Measurements from ENCODE around the gene CTNNB1. TPM values are rescaled to one million over a fixed set of nuclear protein-coding genes. Genes with fewer than 3 reads are reported as not detected.

The CTNNB1 gene
- total and polyA plus RNA-seq, 2 of the 4 experiments (the other 2 are of a cell fraction) = 364 to 1,677 TPM

- no peak overlapping the region for H3K56ac ChIP-seq (ENCODE audit: extremely low read depth, insufficient read depth, low read length)
- ATAC-seq (ENCODE audit: low read depth) (no peak), DNase-seq (no peak)
- CTCF ChIA-PET = interaction anchor here (0.7 kb wide), 1 partner anchor 93 kb away, joined by 3 read pairs; no protein-coding TSS in a partner anchor
- no peaks in the 10 kb centered on the region for H3K27me3 ChIP-seq (ENCODE audit: control insufficient read depth, insufficient read depth, low read length)
- H3K18ac ChIP-seq (ENCODE audit: low read depth, low read length) = no peak overlapping the region
- peaks cover 39% of the 10 kb centered on the region for H3K36me3 ChIP-seq (ENCODE audit: control insufficient read depth, insufficient read depth, low read length)
- H2AFZ ChIP-seq (replicated peaks; ENCODE audit: low read length, poor library complexity) = no peak overlapping the region
- WGBS, 2 experiments (ENCODE audit: extremely low coverage in 2 of 2, insufficient read length in 1 of 2) = no CpG with 5 or more reads among the region's 4 CpGs
- no peak overlapping the region for H3K27ac ChIP-seq (ENCODE audit: insufficient read depth, low read length)
- no peaks in the 10 kb centered on the region for H3K9me3 ChIP-seq (ENCODE audit: control insufficient read depth, insufficient read depth, low read length)
- H3K79me1 ChIP-seq (ENCODE audit: low read depth in 1 of 2, low read length in 2 of 2) = peaks cover 4 to 11% of the 10 kb centered on the region in 2 experiments; a peak in 3 of 4 replicates
- no peaks in the 10 kb centered on the region for H3K4me1 ChIP-seq (ENCODE audit: control insufficient read depth, insufficient read depth, low read length)
- no peak overlapping the region for H2BK15ac ChIP-seq (ENCODE audit: low read depth, low read length)
- no peak overlapping the region for H2AK5ac ChIP-seq (ENCODE audit: low read depth, low read length)
- dilution Hi-C loops (cut with HindIII; ENCODE audit: low sequenced_read_pairs, unreplicated experiment) (no loop called here), in situ Hi-C loops (cut with MboI; ENCODE audit: low sequenced_read_pairs) (no loop called here), intact Hi-C loops (cut with micrococcal nuclease) (loop anchor here (2.0 kb wide), 1 partner anchor 14 kb away; no protein-coding TSS in a partner anchor)
- H3K9ac ChIP-seq (ENCODE audit: low read depth, low read length) = no peak overlapping the region
- peaks cover 4% of the 10 kb centered on the region; the same call in 1 of the 2 replicates for H4K20me1 ChIP-seq (ENCODE audit: insufficient read depth, low read length)
- H3K23ac ChIP-seq (ENCODE audit: low read depth, low read length) = no peak overlapping the region
- H3K4me3 ChIP-seq (ENCODE audit: insufficient read depth, low read depth, low read length) = no peak overlapping the region
- H3K9me1 ChIP-seq (ENCODE audit: insufficient read depth, low read length) = peaks cover 17% of the 10 kb centered on the region; the same call in 1 of the 2 replicates
- H3K4me2 ChIP-seq (ENCODE audit: low read depth, low read length) = no peak overlapping the region
- no TSS peak for BruUV-seq (replicated peaks)
- H2AK9ac ChIP-seq (replicated peaks; ENCODE audit: low read depth, low read length, poor library complexity) = no peak overlapping the region
- no peak overlapping the region for H2BK5ac ChIP-seq (ENCODE audit: low read depth, low read length, poor library complexity, severe bottlenecking)
- H3K14ac ChIP-seq (replicated peaks; ENCODE audit: low read depth, low read length) = no peak overlapping the region
- no peak overlapping the region for H2BK20ac ChIP-seq (ENCODE audit: low read depth, low read length)
- H4K91ac ChIP-seq (ENCODE audit: insufficient read depth, low read depth, low read length) = no peak overlapping the region
- no peak overlapping the region for H4K8ac ChIP-seq (ENCODE audit: low read depth in 2 of 2, low read length in 2 of 2)
- H2BK120ac ChIP-seq (ENCODE audit: low read depth, low read length) = no peak overlapping the region
- TF ChIP-seq FOS (IDR thresholded peaks at IDR 0.05; ENCODE audit: low read depth, low read length) (no peak), MAZ (IDR thresholded peaks at IDR 0.05; ENCODE audit: borderline replicate concordance, low read depth, low read length) (no peak), MAFK (IDR thresholded peaks at IDR 0.05; ENCODE audit: low read depth, low read length) (no peak), BHLHE40 (IDR thresholded peaks at IDR 0.05; ENCODE audit: low read depth, low read length) (no peak), CEBPB (IDR thresholded peaks at IDR 0.05; ENCODE audit: low read depth, low read length) (no peak), NFE2L2 (IDR thresholded peaks at IDR 0.05; ENCODE audit: low read depth, low read length) (no peak), RFX5 (IDR thresholded peaks at IDR 0.05; ENCODE audit: low read depth, low read length) (no peak), ELK1 (IDR thresholded peaks at IDR 0.05; ENCODE audit: borderline replicate concordance, low read depth, low read length) (no peak), MXI1 (IDR thresholded peaks at IDR 0.05; ENCODE audit: borderline replicate concordance, low read depth, low read length) (no peak), SMC3 (IDR thresholded peaks at IDR 0.05; ENCODE audit: low read depth, low read length) (no peak), CTCF (conservative IDR thresholded peaks at IDR 0.05; ENCODE audit: low read depth, low read length) (no peak), POLR2A (IDR thresholded peaks at IDR 0.05; ENCODE audit: low read depth, low read length) (no peak), CHD1 (IDR thresholded peaks at IDR 0.05; ENCODE audit: low read depth, low read length) (no peak), RAD21 (IDR thresholded peaks at IDR 0.05; ENCODE audit: low read length) (no peak), USF2 (IDR thresholded peaks at IDR 0.05; ENCODE audit: low read depth, low read length) (no peak), RCOR1 (IDR thresholded peaks at IDR 0.05; ENCODE audit: insufficient replicate concordance, low read length) (no peak)
- no peak overlapping the region for H4K5ac ChIP-seq (ENCODE audit: low read depth, low read length)
- POLR2A ChIA-PET (ENCODE audit: unreplicated experiment) = no interaction called here
- H3K4ac ChIP-seq (ENCODE audit: low read depth, low read length) = no peak overlapping the region
These were observed 41.9 kb downstream of the CTNNB1 start for GRCh38 chr3:41241161-41241560.
